HEK293 (cell line): ENCODE data around the gene SNX17.

Experiments used
- PRDM10 ChIP-seq: fragments of 450-650 bp; formaldehyde crosslinking; IDR thresholded peaks from 2 replicates; pipeline ENCODE4 v1.5.1; 2016; ENCODE audit warnings: missing biosample characterization, missing genetic modification characterization
- SP2 ChIP-seq: fragments of 450-650 bp; formaldehyde crosslinking; IDR thresholded peaks from 2 replicates; pipeline ENCODE4 v1.5.1; 2016; ENCODE audit warnings: missing biosample characterization, missing genetic modification characterization
- ZNF664 ChIP-seq: fragments of 450-650 bp; formaldehyde crosslinking; IDR thresholded peaks from 2 replicates; pipeline ENCODE4 v1.5.1; 2016; ENCODE audit warnings: missing biosample characterization, missing genetic modification characterization
- TF ChIP-seq, protein P1 (sequence below): fragments of 450-650 bp; formaldehyde crosslinking; IDR thresholded peaks from 2 replicates; pipeline ENCODE4 v1.5.1; 2016; ENCODE audit warnings: missing biosample characterization, missing genetic modification characterization

DNA sequence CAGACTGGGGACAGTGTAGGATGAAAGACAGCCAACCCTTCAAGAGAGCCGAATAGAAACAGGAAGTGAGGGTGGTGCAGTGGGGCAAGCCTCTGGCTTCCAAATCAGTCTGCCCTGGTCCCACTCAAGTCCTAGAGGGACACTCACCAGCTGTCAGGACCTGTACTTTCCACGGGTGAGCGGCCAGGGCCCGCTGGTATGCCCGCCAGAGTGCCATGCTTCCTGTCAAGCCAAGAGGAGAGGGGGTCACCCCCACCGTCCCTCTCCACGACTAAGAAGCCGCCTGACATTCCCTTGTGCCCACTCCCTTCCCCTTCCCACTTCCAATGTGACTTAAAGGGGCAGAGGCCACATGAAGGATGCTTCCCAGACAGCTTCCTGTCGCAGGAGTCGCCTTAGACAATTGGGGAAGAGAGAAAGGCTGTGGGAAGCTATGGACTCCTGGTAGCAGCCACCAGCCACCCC, 48.1 kb upstream of the SNX17 start:
- TF ChIP-seq, protein P1, sequence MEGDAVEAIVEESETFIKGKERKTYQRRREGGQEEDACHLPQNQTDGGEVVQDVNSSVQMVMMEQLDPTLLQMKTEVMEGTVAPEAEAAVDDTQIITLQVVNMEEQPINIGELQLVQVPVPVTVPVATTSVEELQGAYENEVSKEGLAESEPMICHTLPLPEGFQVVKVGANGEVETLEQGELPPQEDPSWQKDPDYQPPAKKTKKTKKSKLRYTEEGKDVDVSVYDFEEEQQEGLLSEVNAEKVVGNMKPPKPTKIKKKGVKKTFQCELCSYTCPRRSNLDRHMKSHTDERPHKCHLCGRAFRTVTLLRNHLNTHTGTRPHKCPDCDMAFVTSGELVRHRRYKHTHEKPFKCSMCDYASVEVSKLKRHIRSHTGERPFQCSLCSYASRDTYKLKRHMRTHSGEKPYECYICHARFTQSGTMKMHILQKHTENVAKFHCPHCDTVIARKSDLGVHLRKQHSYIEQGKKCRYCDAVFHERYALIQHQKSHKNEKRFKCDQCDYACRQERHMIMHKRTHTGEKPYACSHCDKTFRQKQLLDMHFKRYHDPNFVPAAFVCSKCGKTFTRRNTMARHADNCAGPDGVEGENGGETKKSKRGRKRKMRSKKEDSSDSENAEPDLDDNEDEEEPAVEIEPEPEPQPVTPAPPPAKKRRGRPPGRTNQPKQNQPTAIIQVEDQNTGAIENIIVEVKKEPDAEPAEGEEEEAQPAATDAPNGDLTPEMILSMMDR (tag by site-specific recombination), result no peak
- TF ChIP-seq SP2 (no peak), ZNF664 (no peak), PRDM10 (tag by site-specific recombination) (no peak)
